Activated CD4-positive, alpha-beta T cell treated with anti-CD3 and anti-CD28 coated beads for 1 hour (primary cell): ENCODE data around the gene CATSPER4.

Source experiments
- DNase-seq: peaks from one replicate; pipeline ENCODE4 v3.0.0-alpha.2; 2020

CATSPER4 gene

GRCh38 chr1:26164861-26165842, 25.2 kb upstream of the CATSPER4 start:
- no peak for DNase-seq

GRCh38 chr1:26166719-26167281, 23.6 kb upstream of the CATSPER4 start:
- no peak for DNase-seq

GRCh38 chr1:26168410-26169197, 21.8 kb upstream of the CATSPER4 start, which contains the start of gene C1orf232:
Gene C1orf232 (minus strand): TSS chr1:26168963. CDS start chr1:26168499, 464 bp downstream.
- no peak for DNase-seq

GRCh38 chr1:26169198-26169554, 21.2 kb upstream of the CATSPER4 start:
- DNase-seq: no peak

- peak; percentile 78 for DNase-seq
These were observed 20.5 kb upstream of the CATSPER4 start, which contains the start of gene ZNF593 for GRCh38 chr1:26169669-26170471. Gene ZNF593 (plus strand): TSS chr1:26169908. CDS start chr1:26169984, 76 bp downstream.

- no peak for DNase-seq
These were observed 20.0 kb upstream of the CATSPER4 start for GRCh38 chr1:26170472-26170821.

- no peak for DNase-seq
These were observed 19.0 kb upstream of the CATSPER4 start, which contains the start of gene ZNF593OS for GRCh38 chr1:26171084-26172072. Gene ZNF593OS (minus strand): TSS chr1:26171832. CDS start chr1:26171661, 171 bp downstream.

- no peak for DNase-seq
These were observed 15.1 kb upstream of the CATSPER4 start for GRCh38 chr1:26175346-26175745.

GRCh38 chr1:26177182-26177684, 13.2 kb upstream of the CATSPER4 start, which contains the start of gene CNKSR1:
Gene CNKSR1 (plus strand): TSS chr1:26177491. CDS start chr1:26177548, 57 bp downstream.
- no peak for DNase-seq

GRCh38 chr1:26180010-26180506, 10.3 kb upstream of the CATSPER4 start:
- no peak for DNase-seq

GRCh38 chr1:26181586-26182382, 8.6 kb upstream of the CATSPER4 start:
- no peak for DNase-seq

- DNase-seq: no peak
These were observed 8.1 kb upstream of the CATSPER4 start for GRCh38 chr1:26182383-26182696.

- DNase-seq: no peak
These were observed 6.3 kb upstream of the CATSPER4 start for GRCh38 chr1:26184086-26184485.

GRCh38 chr1:26184883-26185282, 5.5 kb upstream of the CATSPER4 start:
- no peak for DNase-seq

GRCh38 chr1:26187882-26188281, 2.5 kb upstream of the CATSPER4 start:
- DNase-seq: no peak

- no peak for DNase-seq
These were observed 1.9 kb upstream of the CATSPER4 start for GRCh38 chr1:26188477-26188876.

GRCh38 chr1:26189331-26189730, 1.1 kb upstream of the CATSPER4 start:
- no peak for DNase-seq

- DNase-seq: no peak
These were observed 589 bp upstream of the CATSPER4 start for GRCh38 chr1:26189751-26190275.

- DNase-seq: no peak
These were observed 1.3 kb downstream of the CATSPER4 start for GRCh38 chr1:26191739-26192138.

GRCh38 chr1:26195805-26196204, 5.4 kb downstream of the CATSPER4 start:
- DNase-seq: no peak
